IMR-90 (cell line): Measurements from ENCODE around the gene BASP1. TPM values are rescaled to one million over a fixed set of nuclear protein-coding genes. Genes with fewer than 3 reads are reported as not detected.

ENCODE experiments used
- ATAC-seq: fragments of 200-7000 bp; cut with Tn5 transposase; 2 replicates; pipeline ENCODE4 v1.9.1; 2020; ENCODE audit warnings: low read depth, mild to moderate bottlenecking, moderate library complexity
- BruUV-seq: library from RNA; stranded (reverse); fragments of 400-500 nt; replicated peaks from 2 replicates; lab custom pipeline; 2021; lab: Mats Ljungman, UMichigan
- CTCF ChIA-PET: fragments of 300-600 bp; formaldehyde crosslinking; extraction: SDS; loops from one replicate; lab custom pipeline; 2021; ENCODE audit warnings: antibody characterized with exemption; lab: Yijun Ruan, JAX
- POLR2A ChIA-PET: fragments of 300-600 bp; sonication (Branson Sonifier 250); formaldehyde crosslinking; loops from one replicate; lab custom pipeline; 2022; ENCODE audit warnings: antibody characterized with exemption; ENCODE audit not compliant: unreplicated experiment; lab: Charles Lee
- DNase-seq: peaks from one replicate; pipeline ENCODE4 v3.0.0; 2013
- H2AFZ ChIP-seq: replicated peaks from 2 replicates; pipeline ENCODE3; 2013; ENCODE audit warnings: low read length, mild to moderate bottlenecking; ENCODE audit not compliant: poor library complexity
- H2AK5ac ChIP-seq: 2 replicates; pipeline ENCODE4 v1.6.1; 2013; ENCODE audit warnings: low read depth, low read length, inconsistent platforms
- H2AK9ac ChIP-seq: replicated peaks from 2 replicates; pipeline ENCODE3; 2013; ENCODE audit warnings: mild to moderate bottlenecking, low read depth, low read length, moderate library complexity; ENCODE audit not compliant: poor library complexity
- H2BK120ac ChIP-seq: 2 replicates; pipeline ENCODE4 v1.6.1; 2013; ENCODE audit warnings: low read depth, low read length, inconsistent platforms
- H2BK15ac ChIP-seq: 3 replicates; pipeline ENCODE4 v1.6.1; 2013; ENCODE audit warnings: low read depth, low read length, inconsistent platforms
- H2BK20ac ChIP-seq: 2 replicates; pipeline ENCODE4 v1.6.1; 2013; ENCODE audit warnings: low read depth, mild to moderate bottlenecking, inconsistent platforms, low read length, moderate library complexity
- H2BK5ac ChIP-seq: 2 replicates; pipeline ENCODE4 v1.6.1; 2013; ENCODE audit warnings: mild to moderate bottlenecking, low read depth, low read length, inconsistent platforms; ENCODE audit not compliant: poor library complexity, severe bottlenecking
- H3K14ac ChIP-seq: replicated peaks from 2 replicates; pipeline ENCODE4 v1.6.1; 2013; ENCODE audit warnings: low read depth, low read length, inconsistent platforms
- H3K18ac ChIP-seq: 2 replicates; pipeline ENCODE4 v1.6.1; 2013; ENCODE audit warnings: low read depth, low read length, control low read depth
- H3K23ac ChIP-seq: 2 replicates; pipeline ENCODE4 v1.6.1; 2013; ENCODE audit warnings: low read depth, low read length, inconsistent platforms
- H3K27ac ChIP-seq: 2 replicates; pipeline ENCODE4 v1.5.1; 2013; ENCODE audit warnings: mild to moderate bottlenecking, control low read depth, low read length; ENCODE audit not compliant: insufficient read depth
- H3K27me3 ChIP-seq: 2 replicates; pipeline ENCODE4 v1.6.1; 2013; ENCODE audit warnings: low read length; ENCODE audit not compliant: control insufficient read depth, insufficient read depth
- H3K36me3 ChIP-seq: 2 replicates; pipeline ENCODE4 v1.6.1; 2013; ENCODE audit warnings: low read length, mixed read lengths; ENCODE audit not compliant: control insufficient read depth, insufficient read depth
- H3K4ac ChIP-seq: 2 replicates; pipeline ENCODE4 v1.6.1; 2013; ENCODE audit warnings: low read depth, low read length, inconsistent platforms
- H3K4me1 ChIP-seq: 2 replicates; pipeline ENCODE4 v1.6.1; 2013; ENCODE audit warnings: low read length, mixed read lengths; ENCODE audit not compliant: control insufficient read depth, insufficient read depth
- H3K4me2 ChIP-seq: 2 replicates; pipeline ENCODE4 v1.6.1; 2013; ENCODE audit warnings: low read depth, mild to moderate bottlenecking, control low read depth, low read length, moderate library complexity
- H3K4me3 ChIP-seq: 2 replicates; pipeline ENCODE4 v1.5.1; 2013; ENCODE audit warnings: low read depth, mild to moderate bottlenecking, control low read depth, low read length, moderate library complexity; ENCODE audit not compliant: insufficient read depth
- H3K56ac ChIP-seq: 2 replicates; pipeline ENCODE4 v1.6.1; 2013; ENCODE audit warnings: low read length, inconsistent platforms; ENCODE audit not compliant: insufficient read depth; ENCODE audit errors: extremely low read depth
- H3K79me1 ChIP-seq, 2 experiments: 2 replicates each; pipeline ENCODE4 v1.6.1; 2013; ENCODE audit warnings: low read length in 2 of 2, inconsistent platforms in 1 of 2, low read depth in 1 of 2
- H3K9ac ChIP-seq: 2 replicates; pipeline ENCODE4 v1.6.1; 2013; ENCODE audit warnings: low read depth, low read length, control low read depth
- H3K9me1 ChIP-seq: 2 replicates; pipeline ENCODE4 v1.6.1; 2013; ENCODE audit warnings: low read length, inconsistent platforms; ENCODE audit not compliant: insufficient read depth
- H3K9me3 ChIP-seq: 2 replicates; pipeline ENCODE4 v1.6.1; 2013; ENCODE audit warnings: low read length; ENCODE audit not compliant: control insufficient read depth, insufficient read depth
- H4K20me1 ChIP-seq: 2 replicates; pipeline ENCODE4 v1.6.1; 2013; ENCODE audit warnings: low read length, inconsistent platforms; ENCODE audit not compliant: insufficient read depth
- H4K5ac ChIP-seq: 2 replicates; pipeline ENCODE4 v1.6.1; 2013; ENCODE audit warnings: mild to moderate bottlenecking, low read depth, low read length, control low read depth
- H4K8ac ChIP-seq, 2 experiments: 2 replicates each; pipeline ENCODE4 v1.6.1; 2013; ENCODE audit warnings: low read depth in 2 of 2, low read length in 2 of 2, control low read depth in 1 of 2, inconsistent platforms in 1 of 2
- H4K91ac ChIP-seq: 2 replicates; pipeline ENCODE4 v1.6.1; 2013; ENCODE audit warnings: low read depth, low read length, inconsistent platforms; ENCODE audit not compliant: insufficient read depth
- BHLHE40 ChIP-seq: fragments of 150-350 bp; IDR thresholded peaks from 2 replicates; pipeline ENCODE4 v1.6.1; 2016; ENCODE audit warnings: mild to moderate bottlenecking, low read depth, low read length
- CEBPB ChIP-seq: IDR thresholded peaks from 2 replicates; pipeline ENCODE4 v1.6.1; 2012; ENCODE audit warnings: low read depth, low read length, improper control_type of control experiment
- CHD1 ChIP-seq: IDR thresholded peaks from 2 replicates; pipeline ENCODE4 v1.6.1; 2012; ENCODE audit warnings: low read depth, low read length, improper control_type of control experiment
- ELK1 ChIP-seq: fragments of 150-350 bp; IDR thresholded peaks from 2 replicates; pipeline ENCODE4 v1.6.1; 2016; ENCODE audit warnings: low read depth, mild to moderate bottlenecking, low read length, moderate library complexity, borderline replicate concordance
- FOS ChIP-seq: fragments of 150-350 bp; IDR thresholded peaks from 2 replicates; pipeline ENCODE4 v1.6.1; 2016; ENCODE audit warnings: low read depth, low read length
- MAFK ChIP-seq: IDR thresholded peaks from 2 replicates; pipeline ENCODE4 v1.6.1; 2012; ENCODE audit warnings: low read depth, low read length, improper control_type of control experiment
- MAZ ChIP-seq: IDR thresholded peaks from 2 replicates; pipeline ENCODE4 v1.6.1; 2012; ENCODE audit warnings: low read depth, mild to moderate bottlenecking, low read length, improper control_type of control experiment, moderate library complexity, borderline replicate concordance
- NFE2L2 ChIP-seq: fragments of 150-350 bp; IDR thresholded peaks from 2 replicates; pipeline ENCODE4 v1.6.1; 2016; ENCODE audit warnings: low read depth, mild to moderate bottlenecking, low read length
- POLR2A ChIP-seq: IDR thresholded peaks from 2 replicates; pipeline ENCODE4 v1.6.1; 2012; ENCODE audit warnings: mild to moderate bottlenecking, low read depth, low read length
- RAD21 ChIP-seq: IDR thresholded peaks from 2 replicates; pipeline ENCODE4 v1.6.1; 2012; ENCODE audit warnings: low read length, improper control_type of control experiment
- RCOR1 ChIP-seq: IDR thresholded peaks from 2 replicates; pipeline ENCODE4 v1.6.1; 2012; ENCODE audit warnings: mild to moderate bottlenecking, low read length, improper control_type of control experiment; ENCODE audit not compliant: insufficient replicate concordance
- SMC3 ChIP-seq: fragments of 150-350 bp; IDR thresholded peaks from 2 replicates; pipeline ENCODE4 v1.6.1; 2016; ENCODE audit warnings: low read depth, mild to moderate bottlenecking, antibody characterized with exemption, low read length, moderate library complexity
- WGBS, 2 experiments: methylation state at CpG; one replicate each; pipeline versions ENCODE4 v1.1.5 to v1.1.7; 2013; ENCODE audit warnings: missing lambda C conversion rate in 2 of 2; ENCODE audit not compliant: insufficient read length in 1 of 2; ENCODE audit errors: extremely low coverage in 2 of 2; 5-methylcytosine and 5-hydroxymethylcytosine counted together
- dilution Hi-C: fragments of 300-500 bp; cut with HindIII; formaldehyde crosslinking; loops from one replicate; pipeline ENCODE4 v1.14.3; 2018; ENCODE audit warnings: low sequenced_read_pairs; ENCODE audit not compliant: unreplicated experiment
- in situ Hi-C: fragments of 300-500 bp; cut with MboI; formaldehyde crosslinking; loops from 3 replicates; pipeline ENCODE4 v1.14.3; 2019; ENCODE audit warnings: low sequenced_read_pairs, inconsistent platforms, mixed read lengths
- intact Hi-C: fragments of 100-400 bp; cut with micrococcal nuclease; formaldehyde crosslinking; loops from 2 replicates; pipeline ENCODE4 v1.10.0; 2022
- polyA plus RNA-seq, 3 experiments: library from polyadenylated mRNA; depleted of rRNA; stranded (reverse); fragments of >200 nt; gene quantifications; 2 replicates each; pipeline ENCODE4 v1.2.3, GENCODE V29; 2012; ENCODE audit warnings: low replicate concordance in 1 of 3
- total RNA-seq: library from RNA; depleted of rRNA; stranded (reverse); fragments of >200 nt; gene quantifications from 2 replicates; pipeline ENCODE4 v1.2.3, GENCODE V29; 2012
- TF ChIP-seq, protein P1 (sequence below): fragments of 150-350 bp; IDR thresholded peaks from 2 replicates; pipeline ENCODE4 v1.6.1; 2017; ENCODE audit warnings: mild to moderate bottlenecking, antibody characterized with exemption, low read length, low read depth

Gene BASP1
- total and polyA plus RNA-seq, 2 of the 4 experiments (the other 2 are of a cell fraction), result 39.6 to 103 TPM

- Histone ChIP-seq H3K14ac (peak overlapping the region; percentile 83; the same call in 1 of the 2 replicates), H3K27me3 (no peaks in the 10 kb centered on the region), H3K9me1 (peaks cover 20% of the 10 kb centered on the region), H2BK20ac (peak overlapping the region; percentile 49; the same call in 1 of the 2 replicates), H3K4me3 (no peak overlapping the region), H3K36me3 (peaks cover 13% of the 10 kb centered on the region), H4K91ac (no peak overlapping the region), H2AK9ac (no peak overlapping the region), H4K5ac (no peak overlapping the region), H3K9me3 (no peaks in the 10 kb centered on the region), H2AK5ac (peak overlapping the region; percentile 10), H3K4ac (peak overlapping the region; percentile 73), H2AFZ (no peak overlapping the region), H3K79me1 (peaks cover 14 to 66% of the 10 kb centered on the region in 2 experiments), H3K56ac (no peak overlapping the region), H4K8ac (peak overlapping the region in 1 of 2 experiments; percentile 6; a peak in 1 of 4 replicates), H2BK15ac (no peak overlapping the region), H3K18ac (no peak overlapping the region), H3K4me2 (no peak overlapping the region), H2BK120ac (peak overlapping the region; percentile 44; the same call in 1 of the 2 replicates), H4K20me1 (peaks cover 68% of the 10 kb centered on the region), H3K9ac (no peak overlapping the region), H3K4me1 (peaks cover 10% of the 10 kb centered on the region), H3K27ac (no peak overlapping the region), H2BK5ac (peak overlapping the region; percentile 53), H3K23ac (peak overlapping the region; percentile 57; the same call in 1 of the 2 replicates)
- intact Hi-C loops, result no loop called here
- 70% methylated on average over 2 of the region's 12 CpGs; no CpG with 5 or more reads in 1 of the 2 experiments for WGBS, 2 experiments
- TF ChIP-seq ELK1, result no peak
- no peak for TF ChIP-seq FOS
- no peak for TF ChIP-seq RCOR1
- TF ChIP-seq MAZ, result no peak
- TF ChIP-seq MAFK, result no peak
- TF ChIP-seq BHLHE40, result no peak
- no peak for TF ChIP-seq CHD1
- TF ChIP-seq CEBPB, result no peak
- TF ChIP-seq, protein P1, sequence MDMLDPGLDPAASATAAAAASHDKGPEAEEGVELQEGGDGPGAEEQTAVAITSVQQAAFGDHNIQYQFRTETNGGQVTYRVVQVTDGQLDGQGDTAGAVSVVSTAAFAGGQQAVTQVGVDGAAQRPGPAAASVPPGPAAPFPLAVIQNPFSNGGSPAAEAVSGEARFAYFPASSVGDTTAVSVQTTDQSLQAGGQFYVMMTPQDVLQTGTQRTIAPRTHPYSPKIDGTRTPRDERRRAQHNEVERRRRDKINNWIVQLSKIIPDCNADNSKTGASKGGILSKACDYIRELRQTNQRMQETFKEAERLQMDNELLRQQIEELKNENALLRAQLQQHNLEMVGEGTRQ, result no peak
- TF ChIP-seq SMC3, result no peak
- no peak for TF ChIP-seq RAD21
- no peak for TF ChIP-seq NFE2L2
- TF ChIP-seq POLR2A, result no peak
- in situ Hi-C loops, result no loop called here
- ATAC-seq (no peak), DNase-seq (no peak)
- no TSS peak for BruUV-seq
- POLR2A ChIA-PET, result no interaction called here
- CTCF ChIA-PET, result no interaction called here
- dilution Hi-C loops, result no loop called here
These were observed 26.0 kb downstream of the BASP1 start for GRCh38 chr5:17243287-17244063.
